GM12875 (cell line): ENCODE data around the gene FBLN2.

Experiments used
- H3K4me3 ChIP-seq: one replicate; pipeline ENCODE4 v1.5.1; 2011; ENCODE audit warnings: low read depth, low read length, control low read depth
- CTCF ChIP-seq: IDR thresholded peaks from 2 replicates; pipeline ENCODE4 v1.5.1; 2011; ENCODE audit warnings: low read depth, mild to moderate bottlenecking, control low read depth, inconsistent platforms, low read length, moderate library complexity, borderline replicate concordance; ENCODE audit not compliant: insufficient read depth

The FBLN2 gene

GRCh38 chr3:13574083-13574797 is 25.3 kb downstream of the FBLN2 start:
- no peak for TF ChIP-seq CTCF

GRCh38 chr3:13574798-13575451 is 26.0 kb downstream of the FBLN2 start:
- TF ChIP-seq CTCF = no peak
- no peak overlapping the region for H3K4me3 ChIP-seq

More at GRCh38 chr3:13574083-13574797, 25.3 kb downstream of the FBLN2 start:
- no peak overlapping the region for H3K4me3 ChIP-seq

- no peak overlapping the region for H3K4me3 ChIP-seq
- TF ChIP-seq CTCF = no peak
Measured at GRCh38 chr3:13575459-13576061, 26.6 kb downstream of the FBLN2 start.

- no peak for TF ChIP-seq CTCF
- H3K4me3 ChIP-seq = no peak overlapping the region
Measured at GRCh38 chr3:13577181-13578121, 28.5 kb downstream of the FBLN2 start.

GRCh38 chr3:13578251-13578650 is 29.3 kb downstream of the FBLN2 start:
- no peak overlapping the region for H3K4me3 ChIP-seq
- no peak for TF ChIP-seq CTCF

GRCh38 chr3:13579063-13579462 is 30.1 kb downstream of the FBLN2 start:
- TF ChIP-seq CTCF = no peak
- no peak overlapping the region for H3K4me3 ChIP-seq
